Kidney capillary endothelial cell (primary cell): ENCODE results near the gene PKNOX2.

Experiments
- DNase-seq: peaks from one replicate; pipeline ENCODE4 v3.0.0-alpha.2; 2018; ENCODE audit warnings: low spot score

The PKNOX2 gene

GRCh38 chr11:125412509-125412908 lies 248.0 kb downstream of the PKNOX2 start:
- no peak for DNase-seq

DNA sequence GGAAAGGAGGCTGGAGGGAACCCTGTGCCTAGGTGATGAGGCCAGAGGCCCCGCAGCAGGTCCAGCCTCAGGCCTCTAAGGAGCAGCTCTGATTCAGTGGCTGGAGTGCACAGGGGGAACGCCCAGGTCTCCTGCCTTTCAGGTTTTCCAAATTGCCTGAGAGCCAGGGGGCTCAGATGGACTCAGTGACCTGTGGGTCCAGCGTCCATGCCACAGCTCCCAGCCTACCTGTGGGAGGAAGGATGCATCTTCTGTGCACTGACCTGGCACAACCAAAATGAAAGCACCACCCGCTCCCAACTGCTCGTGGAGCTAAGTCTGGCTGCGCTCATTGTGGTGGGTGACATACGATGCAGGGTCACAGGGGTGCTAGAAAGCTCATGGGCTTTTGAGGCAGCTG lies 248.7 kb downstream of the PKNOX2 start:
- DNase-seq, result no peak

- no peak for DNase-seq
Measured at GRCh38 chr11:125414121-125414520, 249.6 kb downstream of the PKNOX2 start.

DNA sequence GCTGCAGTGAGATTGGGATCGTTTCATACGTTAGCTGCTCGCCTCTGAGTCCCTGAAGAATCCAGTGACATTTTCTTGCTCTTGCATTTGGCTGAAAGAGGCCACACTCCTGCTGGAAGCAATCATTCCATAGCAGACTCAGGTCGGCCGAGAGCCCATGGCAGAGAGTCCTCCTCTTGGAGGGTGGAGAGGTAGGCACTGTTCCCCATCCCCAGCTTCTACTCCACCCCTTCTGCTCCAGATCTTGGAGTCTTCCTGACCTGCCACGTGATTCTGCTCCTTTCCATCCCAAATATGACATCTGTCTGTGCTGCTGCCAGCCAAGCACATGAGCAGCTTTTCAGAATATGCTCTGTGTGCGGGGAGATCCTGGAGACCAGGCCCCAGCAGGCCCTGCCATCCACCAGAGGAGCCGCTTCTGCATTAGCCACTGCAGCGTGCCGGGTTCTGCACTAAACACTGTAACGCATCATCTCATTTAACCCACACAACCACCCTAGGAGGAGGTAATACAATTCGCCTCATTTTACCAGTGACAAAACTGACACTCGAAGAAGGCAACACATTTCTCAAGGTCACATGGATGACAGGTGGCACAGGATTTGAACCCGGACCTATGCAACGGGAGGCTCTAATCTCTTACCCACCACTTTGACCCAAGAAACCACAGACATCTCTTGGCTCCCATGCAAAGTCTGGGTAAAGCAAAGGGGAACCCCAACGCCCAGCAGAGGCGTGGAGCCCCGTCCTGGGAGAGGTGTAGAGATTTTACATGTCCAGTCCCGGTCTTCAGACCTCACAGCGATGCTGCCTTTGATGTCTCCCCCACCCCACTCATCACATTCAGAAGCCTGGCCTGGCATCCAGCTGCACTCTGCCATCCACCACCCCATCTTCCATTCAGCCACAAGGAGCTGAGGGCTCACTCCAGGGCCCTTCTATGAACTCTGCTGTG lies 252.7 kb downstream of the PKNOX2 start:
- no peak for DNase-seq

GRCh38 chr11:125418396-125418795 lies 253.8 kb downstream of the PKNOX2 start:
- no peak for DNase-seq

DNA sequence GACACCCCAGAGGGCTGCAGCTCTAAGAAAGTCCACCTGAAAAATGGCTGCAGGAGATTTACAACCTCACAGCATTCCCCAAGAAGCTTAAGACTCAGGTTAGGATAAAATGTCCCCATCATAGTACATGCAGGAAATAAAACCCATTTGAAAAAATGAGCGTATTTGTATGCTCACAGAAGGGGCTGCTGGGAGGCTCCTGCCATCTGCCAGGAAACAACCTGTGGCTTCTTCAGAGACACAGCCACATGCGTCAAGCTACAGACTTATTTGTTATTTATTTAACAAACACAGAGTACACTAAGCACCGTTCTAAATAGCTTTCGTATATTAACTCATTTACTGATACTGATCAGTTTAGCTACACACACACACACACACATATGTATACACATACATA lies 258.1 kb downstream of the PKNOX2 start:
- DNase-seq, result no peak

DNA sequence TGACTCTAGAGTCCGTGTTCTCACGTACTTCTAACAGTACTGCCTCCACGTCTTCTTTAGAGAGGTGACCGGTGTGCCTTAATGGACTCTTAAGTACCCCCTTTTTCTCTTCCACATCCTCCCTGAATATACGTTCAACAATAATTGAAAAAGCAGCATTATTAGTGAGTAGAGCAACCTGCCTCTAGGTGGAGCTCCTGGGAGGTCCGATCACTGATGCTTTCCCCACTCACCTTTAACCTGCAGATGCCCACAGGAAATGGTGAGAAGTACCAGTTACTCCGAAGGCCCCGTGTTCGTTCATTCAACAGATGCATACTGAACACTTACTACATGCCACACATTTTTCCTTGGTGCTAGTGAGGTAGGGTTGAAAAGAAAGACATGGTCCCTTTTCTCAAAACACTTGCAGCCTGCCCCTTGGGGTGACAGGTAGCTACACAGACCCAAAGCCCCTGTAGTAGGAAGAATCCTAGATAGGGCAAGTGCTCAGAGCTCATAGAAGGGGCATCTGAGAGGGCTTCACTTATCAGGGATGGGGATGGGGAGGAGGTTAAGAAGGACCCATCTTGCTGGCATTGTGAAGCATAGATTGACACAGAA lies 258.8 kb downstream of the PKNOX2 start:
- no peak for DNase-seq

DNA sequence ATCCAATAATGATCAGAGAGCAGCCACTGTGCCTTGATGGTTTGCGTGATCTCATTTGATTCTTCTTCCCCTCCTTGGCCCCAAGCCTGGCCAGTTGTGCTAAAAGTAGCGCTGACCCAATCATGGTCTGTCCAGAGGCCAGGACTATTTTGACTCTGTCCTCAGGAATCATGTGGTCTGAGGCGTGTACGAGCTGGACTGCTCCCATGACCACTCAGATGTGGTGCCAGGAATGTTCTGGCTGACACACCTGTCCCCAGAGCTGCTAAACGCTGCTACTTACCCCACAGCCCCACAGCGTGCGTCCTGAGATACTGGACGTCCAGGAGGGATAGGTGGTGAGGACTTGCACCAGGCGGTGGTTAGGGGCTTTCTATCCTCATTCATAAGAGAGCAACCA lies 261.1 kb downstream of the PKNOX2 start:
- no peak for DNase-seq

GRCh38 chr11:125426818-125427528 lies 262.4 kb downstream of the PKNOX2 start:
- DNase-seq, result no peak

DNA sequence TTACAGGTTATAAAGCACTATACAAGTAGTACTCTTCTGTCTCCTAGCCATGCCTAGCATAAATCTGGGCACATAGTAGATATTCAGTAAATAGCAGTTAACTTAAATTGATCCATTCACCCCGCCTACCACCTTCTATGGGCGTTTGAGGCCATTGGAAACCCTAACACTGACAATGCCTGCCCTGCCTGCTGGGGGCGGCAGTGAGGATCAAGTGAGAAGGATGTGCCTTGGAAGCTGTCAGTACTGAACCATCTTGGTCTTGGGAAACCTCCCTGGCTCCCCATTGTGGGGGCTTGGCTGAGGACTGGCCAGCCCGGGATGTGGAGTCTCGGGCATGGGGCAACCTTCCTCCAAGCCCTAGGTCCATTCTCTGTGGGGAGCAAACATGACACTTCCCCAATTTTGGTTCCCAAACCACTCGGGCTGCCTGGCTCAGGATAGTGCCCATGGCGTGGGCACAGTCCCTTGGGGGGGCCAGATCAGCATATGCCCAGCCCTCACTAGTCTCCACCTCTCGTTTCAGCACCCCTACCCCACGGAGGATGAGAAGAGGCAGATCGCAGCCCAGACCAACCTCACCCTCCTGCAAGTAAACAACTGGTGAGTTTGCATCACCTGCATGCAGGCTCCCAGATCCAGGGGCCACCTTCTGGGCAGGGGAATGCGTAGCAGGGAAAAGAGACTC lies 264.1 kb downstream of the PKNOX2 start:
- DNase-seq, result no peak

DNA sequence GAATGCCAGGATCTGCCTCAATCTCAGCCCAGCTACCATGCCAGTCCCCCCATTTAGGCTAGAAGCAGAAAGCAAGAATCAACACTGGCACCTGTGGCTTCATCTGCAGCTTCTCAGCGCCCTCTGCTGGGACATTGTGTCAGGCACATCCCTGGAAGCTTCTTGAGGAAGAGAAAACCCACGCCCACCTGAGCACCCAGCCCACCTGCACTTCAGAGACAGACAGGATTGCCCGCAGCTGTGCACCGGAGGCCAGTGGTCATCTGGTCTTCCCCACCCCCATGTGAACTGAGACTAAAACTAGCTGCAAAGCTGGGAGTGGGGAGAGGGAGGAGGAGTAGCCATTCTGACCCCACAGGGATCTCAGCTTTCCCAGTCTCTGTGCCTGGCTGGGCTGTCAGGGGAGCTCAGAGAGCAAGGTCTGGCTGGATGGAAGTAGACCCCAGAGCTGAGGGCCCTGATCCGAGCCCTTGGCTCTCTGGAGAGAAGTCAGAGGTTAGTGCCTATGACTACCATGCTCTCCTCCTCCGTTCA lies 264.7 kb downstream of the PKNOX2 start:
- DNase-seq, result peak; percentile 36

GRCh38 chr11:125429807-125430678 lies 265.5 kb downstream of the PKNOX2 start:
- no peak for DNase-seq

DNA sequence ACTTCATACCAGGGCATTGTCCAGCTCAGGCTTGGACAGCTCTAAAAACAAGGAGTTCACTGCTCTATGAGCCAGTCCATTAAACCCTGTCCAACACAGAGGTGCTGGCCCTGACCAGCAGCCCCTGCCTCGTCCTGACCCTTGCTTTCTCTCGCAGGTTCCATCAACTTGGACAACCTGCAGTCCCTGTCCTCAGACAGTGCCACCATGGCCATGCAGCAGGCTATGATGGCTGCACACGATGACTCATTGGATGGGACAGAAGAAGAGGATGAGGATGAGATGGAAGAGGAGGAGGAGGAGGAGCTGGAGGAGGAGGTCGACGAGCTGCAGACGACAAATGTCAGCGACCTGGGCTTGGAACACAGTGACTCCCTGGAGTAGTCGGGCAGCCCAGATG lies 266.5 kb downstream of the PKNOX2 start:
- DNase-seq, result no peak

- no peak for DNase-seq
Measured at GRCh38 chr11:125431481-125431880, 266.9 kb downstream of the PKNOX2 start.

GRCh38 chr11:125433454-125434121 lies 269.0 kb downstream of the PKNOX2 start:
- DNase-seq, result peak; percentile 44

- DNase-seq, result no peak
Measured at GRCh38 chr11:125435461-125436238, 271.1 kb downstream of the PKNOX2 start.

DNA sequence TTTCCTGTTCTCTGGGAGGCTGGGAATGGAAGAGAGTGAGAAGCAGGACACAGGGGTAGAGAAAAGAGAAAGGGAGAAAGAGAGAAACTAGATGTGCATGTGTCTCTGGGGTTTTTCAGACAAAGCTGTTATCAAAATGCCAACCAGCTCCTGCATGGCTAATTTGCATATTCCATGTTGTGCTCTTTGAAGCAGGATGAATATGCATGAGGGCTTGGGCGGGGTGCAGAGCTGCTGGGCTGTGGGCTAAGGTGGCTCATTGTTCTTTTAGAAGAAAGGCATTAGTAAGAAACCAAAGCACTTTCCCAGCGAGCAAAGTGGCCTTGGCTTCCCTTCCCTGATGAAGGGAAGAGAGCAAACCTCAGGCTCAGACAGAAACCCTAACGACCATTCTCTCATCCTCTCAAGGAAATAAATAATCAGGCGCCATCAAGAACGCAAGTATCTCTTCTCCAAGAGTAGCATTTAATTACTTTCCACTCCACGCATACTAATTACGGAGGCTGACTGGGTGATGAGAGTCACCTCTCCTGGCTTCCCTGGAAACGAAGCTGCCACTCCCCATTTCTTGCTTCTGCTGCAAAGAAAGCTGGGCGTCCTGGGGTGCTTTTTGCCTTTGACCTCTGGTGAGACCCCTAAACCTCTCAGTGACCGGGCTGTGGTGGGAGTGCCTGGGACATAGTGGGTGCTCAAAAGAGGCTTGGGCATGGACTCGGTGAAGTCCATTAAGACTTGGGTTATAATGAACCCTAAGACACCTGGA lies 277.3 kb downstream of the PKNOX2 start:
- DNase-seq, result no peak

- DNase-seq, result no peak
Measured at GRCh38 chr11:125442946-125443345, 278.4 kb downstream of the PKNOX2 start.

- no peak for DNase-seq
Measured at GRCh38 chr11:125443767-125444311, 279.3 kb downstream of the PKNOX2 start.
